NB4 (cell line): ENCODE results near the gene MYO1D.

Source experiments
- POLR2A ChIP-seq: IDR thresholded peaks from 2 replicates; pipeline ENCODE4 v1.6.1; 2011; ENCODE audit warnings: mild to moderate bottlenecking; ENCODE audit not compliant: insufficient read length; ENCODE audit errors: extremely low read depth
- TF ChIP-seq, protein P1 (sequence below): IDR thresholded peaks from one replicate; pipeline ENCODE4 v1.5.1; 2012; ENCODE audit warnings: low read depth, low read length
- TF ChIP-seq, protein P2 (sequence below): IDR thresholded peaks from 2 replicates; pipeline ENCODE4 v1.6.1; 2011; ENCODE audit warnings: low read depth, low read length

DNA sequence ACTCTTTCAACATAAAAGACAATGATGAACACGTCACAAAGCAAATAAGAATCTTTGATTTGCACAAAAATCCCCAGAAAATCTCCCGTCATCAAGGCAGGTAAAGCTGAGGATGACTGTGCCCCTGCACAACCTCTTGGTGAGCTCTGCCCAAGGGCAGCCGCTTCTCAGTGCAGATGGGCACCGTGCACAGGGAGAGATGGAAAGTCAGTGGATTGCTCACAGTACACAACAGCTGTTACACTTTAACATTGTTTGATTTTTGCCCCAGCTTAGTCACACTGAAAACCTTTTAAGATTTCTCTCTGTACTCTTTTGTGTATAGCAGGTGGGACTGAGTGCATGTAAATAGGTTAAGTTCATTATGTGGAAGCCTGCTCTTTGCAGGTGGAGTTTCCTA is 285.9 kb downstream of the MYO1D start:
- TF ChIP-seq, protein P1, sequence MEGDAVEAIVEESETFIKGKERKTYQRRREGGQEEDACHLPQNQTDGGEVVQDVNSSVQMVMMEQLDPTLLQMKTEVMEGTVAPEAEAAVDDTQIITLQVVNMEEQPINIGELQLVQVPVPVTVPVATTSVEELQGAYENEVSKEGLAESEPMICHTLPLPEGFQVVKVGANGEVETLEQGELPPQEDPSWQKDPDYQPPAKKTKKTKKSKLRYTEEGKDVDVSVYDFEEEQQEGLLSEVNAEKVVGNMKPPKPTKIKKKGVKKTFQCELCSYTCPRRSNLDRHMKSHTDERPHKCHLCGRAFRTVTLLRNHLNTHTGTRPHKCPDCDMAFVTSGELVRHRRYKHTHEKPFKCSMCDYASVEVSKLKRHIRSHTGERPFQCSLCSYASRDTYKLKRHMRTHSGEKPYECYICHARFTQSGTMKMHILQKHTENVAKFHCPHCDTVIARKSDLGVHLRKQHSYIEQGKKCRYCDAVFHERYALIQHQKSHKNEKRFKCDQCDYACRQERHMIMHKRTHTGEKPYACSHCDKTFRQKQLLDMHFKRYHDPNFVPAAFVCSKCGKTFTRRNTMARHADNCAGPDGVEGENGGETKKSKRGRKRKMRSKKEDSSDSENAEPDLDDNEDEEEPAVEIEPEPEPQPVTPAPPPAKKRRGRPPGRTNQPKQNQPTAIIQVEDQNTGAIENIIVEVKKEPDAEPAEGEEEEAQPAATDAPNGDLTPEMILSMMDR: no peak
- TF ChIP-seq POLR2A: no peak
- TF ChIP-seq, protein P2, sequence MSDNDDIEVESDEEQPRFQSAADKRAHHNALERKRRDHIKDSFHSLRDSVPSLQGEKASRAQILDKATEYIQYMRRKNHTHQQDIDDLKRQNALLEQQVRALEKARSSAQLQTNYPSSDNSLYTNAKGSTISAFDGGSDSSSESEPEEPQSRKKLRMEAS: no peak
